Inflammatory macrophage treated with lipopolysaccharide for 4 hours (primary cell): ENCODE data around the gene ABCC1.
A peak's percentile ranks its signal among the peaks of the same experiment; 100 is the strongest.

Experiments
- DNase-seq: peaks from one replicate; pipeline ENCODE4 v3.0.0-alpha.2; 2020

The ABCC1 gene

GRCh38 chr16:16113076-16113475, 163.7 kb downstream of the ABCC1 start:
- DNase-seq = no peak

- DNase-seq = no peak
Measured at GRCh38 chr16:16116841-16117240, 167.4 kb downstream of the ABCC1 start.

DNA sequence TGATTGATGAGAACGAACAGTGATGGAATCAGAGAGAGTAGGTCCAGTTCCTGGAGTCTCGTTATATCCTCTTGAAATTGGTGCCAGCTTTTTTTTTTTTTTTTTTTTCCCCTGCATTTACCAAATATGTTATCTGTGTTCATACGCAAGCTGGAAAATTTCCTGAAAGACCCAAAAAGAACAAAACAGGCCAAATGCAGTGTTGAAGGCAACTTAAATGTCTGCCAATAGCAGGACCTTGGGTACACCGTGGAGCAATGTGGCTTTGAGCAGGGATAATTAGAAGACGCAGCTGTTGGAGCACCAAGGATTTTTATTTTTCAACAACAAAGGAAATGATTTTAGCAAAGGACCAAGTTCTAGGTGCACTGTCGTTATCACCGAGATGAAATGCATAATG, 168.9 kb downstream of the ABCC1 start:
- DNase-seq = no peak

DNA sequence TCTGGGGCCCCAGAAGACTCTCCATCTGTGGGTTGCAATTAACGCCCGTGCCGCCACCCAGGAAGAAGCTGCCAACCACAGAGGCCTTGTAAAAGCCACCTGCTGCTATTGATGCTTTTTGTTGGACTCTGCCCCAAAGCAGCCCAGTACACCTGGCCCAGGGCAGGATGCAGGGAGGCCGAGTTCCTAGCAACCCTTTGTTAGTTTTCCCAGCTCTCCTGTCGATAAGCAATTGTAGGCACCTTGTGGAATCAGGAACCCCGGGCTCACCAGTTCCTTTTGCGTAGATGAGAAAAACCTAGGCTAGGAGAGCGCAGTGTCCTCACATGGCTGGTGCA, 170.6 kb downstream of the ABCC1 start:
- DNase-seq = no peak

DNA sequence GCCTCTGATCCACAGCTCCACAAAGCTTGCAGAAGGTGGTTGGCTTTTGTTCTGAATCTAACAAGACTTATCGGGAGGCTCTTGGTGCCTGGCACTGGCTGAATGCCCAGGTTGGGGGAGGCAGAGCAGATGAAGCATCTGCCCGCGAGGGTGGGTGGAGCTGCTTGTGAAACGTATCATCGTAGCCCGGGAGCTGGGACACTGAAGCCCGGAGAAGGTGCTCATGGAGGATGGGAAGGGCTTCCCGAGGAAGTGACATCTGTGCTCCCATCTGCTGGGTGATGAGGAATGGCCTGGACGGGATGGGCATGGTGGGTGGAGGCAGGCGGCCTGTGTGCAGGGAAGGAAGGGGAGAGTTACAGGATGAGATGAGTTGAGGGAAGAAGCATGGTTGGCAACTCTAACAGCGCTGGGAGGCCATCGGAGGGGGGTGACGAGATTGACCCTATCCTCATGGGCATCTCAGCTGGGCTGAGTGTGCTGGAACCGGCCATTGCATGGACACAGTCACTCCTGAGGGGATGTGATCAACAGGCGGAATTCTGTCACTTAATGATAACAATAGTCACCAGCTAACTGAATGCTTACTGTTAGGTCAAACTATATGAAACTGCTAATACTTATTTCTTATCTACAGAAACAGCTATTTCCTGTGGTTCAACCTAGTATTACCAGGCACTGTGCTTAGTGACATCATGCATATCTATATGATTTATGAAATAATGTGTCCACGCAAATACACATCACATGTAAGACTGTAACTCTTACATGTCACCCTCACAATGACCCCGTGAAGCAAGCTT, 171.2 kb downstream of the ABCC1 start:
- no peak for DNase-seq

GRCh38 chr16:16121185-16121727, 171.8 kb downstream of the ABCC1 start:
- no peak for DNase-seq

- no peak for DNase-seq
Measured at GRCh38 chr16:16122264-16122663, 172.8 kb downstream of the ABCC1 start.

- DNase-seq = no peak
Measured at GRCh38 chr16:16124438-16124837, 175.0 kb downstream of the ABCC1 start.

DNA sequence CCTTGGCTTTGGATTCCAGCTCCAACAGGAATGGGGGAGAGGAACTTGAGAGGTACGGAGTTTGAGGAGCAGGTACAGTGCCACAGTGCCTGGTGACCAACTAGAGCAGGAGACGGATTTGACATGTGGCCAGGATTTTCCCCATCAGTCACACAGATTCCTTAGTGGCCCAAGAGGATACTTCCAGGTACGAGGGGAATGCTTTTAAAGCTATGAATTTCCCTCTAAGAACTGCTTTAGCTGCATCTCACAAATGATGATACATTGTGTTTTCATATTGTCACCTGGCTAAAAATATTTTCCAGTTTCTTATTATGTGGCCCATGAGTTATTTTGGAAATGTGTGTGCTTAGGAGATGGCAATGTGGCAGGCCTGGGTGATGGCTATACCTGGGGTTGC, 175.6 kb downstream of the ABCC1 start:
- no peak for DNase-seq

DNA sequence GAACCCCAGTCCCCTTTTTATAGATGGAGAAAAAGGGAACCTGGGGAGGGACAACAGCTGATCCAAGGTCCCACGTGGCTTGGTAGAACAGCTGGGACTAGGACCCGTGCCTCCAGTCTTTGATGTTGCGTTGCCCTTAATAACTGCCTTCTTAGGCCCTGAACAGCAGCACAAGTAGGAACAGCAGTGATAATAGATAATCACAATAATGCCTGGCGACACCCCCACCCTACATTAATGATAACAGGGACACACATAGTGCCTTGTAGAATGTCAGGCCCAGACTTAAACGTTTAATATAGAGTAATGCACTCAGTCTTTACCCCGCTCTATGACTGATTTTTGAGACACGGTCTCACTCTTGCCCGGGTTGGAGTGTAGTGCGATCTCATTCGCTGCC, 177.5 kb downstream of the ABCC1 start:
- DNase-seq = no peak

DNA sequence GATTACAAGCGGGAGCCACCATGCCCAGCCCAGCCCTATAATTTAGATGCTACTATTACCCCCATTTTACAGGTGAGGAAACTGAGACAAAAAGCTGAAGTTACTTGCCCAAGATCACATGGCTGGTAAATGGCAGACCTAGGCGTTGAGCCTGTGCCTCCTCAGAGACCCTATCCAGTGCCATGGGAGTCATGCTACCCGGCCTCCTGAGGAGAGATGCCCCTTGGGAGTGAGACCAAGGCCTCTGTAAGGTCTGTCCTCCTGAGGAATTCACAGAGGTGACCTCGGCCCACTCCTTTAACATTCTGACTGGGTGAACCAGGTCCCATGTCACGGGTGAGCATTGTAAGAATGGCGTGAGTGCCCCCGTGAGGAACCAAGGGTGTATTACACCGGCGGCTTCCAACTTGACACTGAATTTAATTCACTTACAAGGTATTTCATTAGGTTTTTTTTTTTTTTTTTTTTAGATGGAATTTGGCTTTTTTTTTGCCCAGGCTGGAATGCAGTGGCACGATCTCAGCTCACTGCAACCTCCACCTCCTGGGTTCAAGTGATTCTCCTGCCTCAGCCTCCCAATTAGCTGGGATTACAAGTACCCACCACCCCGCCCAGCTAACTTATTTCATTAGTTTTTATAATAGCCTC, 178.2 kb downstream of the ABCC1 start:
- peak; percentile 57 for DNase-seq

GRCh38 chr16:16131204-16131603, 181.8 kb downstream of the ABCC1 start:
- DNase-seq = no peak

DNA sequence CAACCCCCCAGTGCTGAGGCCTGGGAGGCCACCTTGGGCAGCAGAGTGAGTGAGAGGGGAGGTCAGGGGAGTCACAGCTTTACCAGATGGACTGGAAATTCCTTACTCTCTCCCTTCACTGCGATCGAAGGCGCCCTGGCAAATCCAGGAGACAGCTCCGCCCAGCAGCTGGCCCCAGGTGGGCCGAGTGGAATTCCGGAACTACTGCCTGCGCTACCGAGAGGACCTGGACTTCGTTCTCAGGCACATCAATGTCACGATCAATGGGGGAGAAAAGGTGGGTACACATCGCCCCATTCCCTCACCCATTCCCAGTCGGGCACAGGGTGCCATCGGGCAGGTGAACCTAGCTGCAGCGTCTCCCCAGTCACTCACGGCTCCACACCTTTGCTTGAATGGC, 182.2 kb downstream of the ABCC1 start:
- no peak for DNase-seq

DNA sequence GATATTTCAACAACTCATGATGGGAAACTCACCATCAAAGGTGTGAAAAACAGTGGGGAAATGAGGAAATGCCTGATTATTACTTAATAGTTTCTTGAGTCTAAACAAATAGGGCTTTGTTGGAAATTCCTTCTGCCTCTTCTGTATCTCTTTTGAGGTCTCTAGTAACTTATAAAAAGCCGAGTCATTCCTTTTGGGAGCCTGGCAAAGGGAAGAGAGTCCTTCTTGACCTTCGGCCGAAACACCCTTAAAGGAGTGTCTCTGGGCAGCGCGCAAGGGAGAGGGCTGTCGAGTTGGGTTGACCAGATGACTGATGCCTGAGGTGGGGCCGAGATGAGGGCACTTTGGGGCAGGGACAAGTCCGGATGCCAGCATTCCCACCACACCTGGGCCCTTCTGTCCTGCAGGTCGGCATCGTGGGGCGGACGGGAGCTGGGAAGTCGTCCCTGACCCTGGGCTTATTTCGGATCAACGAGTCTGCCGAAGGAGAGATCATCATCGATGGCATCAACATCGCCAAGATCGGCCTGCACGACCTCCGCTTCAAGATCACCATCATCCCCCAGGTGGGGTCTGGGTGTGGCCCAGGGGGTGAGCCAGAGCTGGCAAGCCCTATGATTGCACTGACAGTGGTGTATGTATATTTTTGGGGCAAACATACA, 184.7 kb downstream of the ABCC1 start:
- no peak for DNase-seq

DNA sequence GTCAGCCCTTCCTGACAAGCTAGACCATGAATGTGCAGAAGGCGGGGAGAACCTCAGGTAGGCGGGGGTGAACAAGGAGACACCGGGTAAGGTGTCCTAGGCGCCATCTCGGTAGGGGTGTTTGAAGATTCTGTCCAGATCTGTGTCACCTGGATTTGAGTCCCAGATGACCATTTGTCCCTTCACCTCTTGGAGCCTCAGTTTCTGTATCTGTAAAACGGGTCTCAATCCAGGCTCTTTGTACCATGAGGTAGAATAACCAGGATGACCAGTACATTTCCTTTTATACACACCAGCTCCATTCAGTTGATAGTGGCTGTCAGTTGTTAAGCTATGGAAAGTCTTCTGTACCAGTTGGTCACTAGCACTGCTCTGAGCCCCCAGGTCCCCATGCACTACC, 187.2 kb downstream of the ABCC1 start:
- DNase-seq = no peak

GRCh38 chr16:16137110-16137509, 187.7 kb downstream of the ABCC1 start:
- DNase-seq = no peak

DNA sequence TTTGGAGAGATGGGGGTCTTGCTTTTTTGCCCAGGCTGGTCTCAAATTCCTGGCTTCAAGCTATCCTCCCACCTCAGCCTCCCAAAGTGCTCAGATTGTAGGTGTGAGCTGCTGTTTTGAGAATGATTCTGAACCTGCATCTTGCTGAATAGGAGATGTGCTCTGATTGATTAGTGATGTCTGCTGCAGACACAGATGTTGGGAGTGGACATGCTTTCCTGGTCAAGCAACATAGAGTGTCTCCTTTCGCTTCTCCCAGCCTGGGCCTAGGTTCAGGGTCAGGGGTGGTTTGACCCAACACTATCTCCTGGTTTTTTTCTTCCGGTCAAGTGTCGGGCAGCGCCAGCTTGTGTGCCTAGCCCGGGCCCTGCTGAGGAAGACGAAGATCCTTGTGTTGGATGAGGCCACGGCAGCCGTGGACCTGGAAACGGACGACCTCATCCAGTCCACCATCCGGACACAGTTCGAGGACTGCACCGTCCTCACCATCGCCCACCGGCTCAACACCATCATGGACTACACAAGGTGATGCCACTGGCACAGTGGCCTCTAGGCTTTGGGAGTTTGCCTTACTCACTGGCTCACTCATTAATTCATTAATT, 188.7 kb downstream of the ABCC1 start:
- DNase-seq = no peak

DNA sequence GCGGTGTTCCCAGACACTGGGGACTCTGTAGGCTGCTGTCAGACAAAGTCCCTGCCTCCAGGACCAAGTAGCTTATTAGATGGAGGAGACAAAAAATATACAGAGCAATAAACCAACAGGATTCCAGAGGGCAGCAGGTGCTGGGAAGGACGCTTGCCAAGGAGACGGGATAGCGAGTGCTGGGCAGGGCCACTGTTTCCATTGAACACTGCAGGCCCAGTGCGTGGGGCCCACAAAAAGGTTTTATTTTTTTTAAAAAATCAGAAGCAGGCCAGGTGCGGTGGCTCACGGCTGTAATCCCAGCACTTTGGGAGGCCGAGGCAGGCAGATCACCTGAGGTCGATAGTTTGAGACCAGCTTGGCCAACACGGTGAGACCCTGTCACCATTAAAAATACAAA, 189.6 kb downstream of the ABCC1 start:
- no peak for DNase-seq

- no peak for DNase-seq
Measured at GRCh38 chr16:16139806-16140205, 190.4 kb downstream of the ABCC1 start.

- DNase-seq = no peak
Measured at GRCh38 chr16:16140537-16140936, 191.1 kb downstream of the ABCC1 start.

GRCh38 chr16:16141141-16141540, 191.7 kb downstream of the ABCC1 start:
- no peak for DNase-seq

DNA sequence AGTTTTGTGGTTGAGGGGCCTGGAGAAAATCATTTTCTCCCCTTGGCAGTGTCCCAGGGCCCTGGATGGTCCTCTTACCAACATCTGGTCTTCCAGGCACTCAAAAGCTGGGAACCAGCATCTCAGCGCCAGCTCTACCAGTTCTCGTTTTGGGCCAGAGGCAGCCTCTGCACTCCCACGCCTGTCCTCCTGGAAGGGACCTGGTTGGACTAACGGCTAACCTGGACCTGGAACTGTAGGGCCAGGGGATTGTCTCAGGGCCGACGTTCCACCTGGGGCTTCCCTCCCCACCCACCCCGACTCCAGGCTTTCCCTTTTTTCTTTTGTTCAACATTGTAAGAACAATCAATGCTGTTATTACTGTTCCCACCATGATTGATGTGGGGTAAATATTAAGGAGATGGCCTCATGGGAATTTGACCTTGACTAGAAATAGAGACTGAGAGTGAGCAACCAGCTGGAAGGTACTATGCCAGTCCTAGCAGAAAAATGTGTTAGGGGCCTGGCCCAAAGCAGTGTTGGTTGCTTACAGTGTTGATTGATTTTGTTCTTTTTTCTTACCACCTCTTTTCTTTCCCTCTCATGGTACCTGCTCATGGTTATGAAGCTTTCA, 192.5 kb downstream of the ABCC1 start:
- no peak for DNase-seq
